ENCODE measurements around the gene HACL1.

The HACL1 gene

GRCh38 chr3:15601399-15602145 is at the start of gene HACL1, which contains the start of gene BTD:
HACL1 (minus strand) TSS chr3:15601569; CDS start chr3:15601463, 106 bp downstream.
BTD (plus strand) TSS chr3:15601745; CDS start chr3:15635440, 33,695 bp downstream.
- DNase-seq: peak; percentile 99

- no peak for DNase-seq
Observed at GRCh38 chr3:15649858-15650257, 48.5 kb upstream of the HACL1 start.

GRCh38 chr3:15649341-15649740 is 48.0 kb upstream of the HACL1 start:
- DNase-seq: no peak

GRCh38 chr3:15647611-15648167 is 46.3 kb upstream of the HACL1 start:
- peak; percentile 70 for DNase-seq

- DNase-seq: no peak
Observed at GRCh38 chr3:15646851-15647511, 45.6 kb upstream of the HACL1 start.

- no peak for DNase-seq
Observed at GRCh38 chr3:15645740-15646501, 44.6 kb upstream of the HACL1 start.

GRCh38 chr3:15645246-15645645 is 43.9 kb upstream of the HACL1 start:
- DNase-seq: no peak

GRCh38 chr3:15638891-15639262 is 37.5 kb upstream of the HACL1 start:
- no peak for DNase-seq

- no peak for DNase-seq
Observed at GRCh38 chr3:15638193-15638890, 37.0 kb upstream of the HACL1 start.

GRCh38 chr3:15637131-15637951 is 36.0 kb upstream of the HACL1 start:
- DNase-seq: no peak

GRCh38 chr3:15636028-15636709 is 34.8 kb upstream of the HACL1 start:
- DNase-seq: no peak

- no peak for DNase-seq
Observed at GRCh38 chr3:15635121-15635661, 33.8 kb upstream of the HACL1 start.

- no peak for DNase-seq
Observed at GRCh38 chr3:15634671-15635070, 33.3 kb upstream of the HACL1 start.

GRCh38 chr3:15633766-15634598 is 32.6 kb upstream of the HACL1 start:
- no peak for DNase-seq

GRCh38 chr3:15633159-15633558 is 31.8 kb upstream of the HACL1 start:
- no peak for DNase-seq

- no peak for DNase-seq
Observed at GRCh38 chr3:15632212-15632580, 30.8 kb upstream of the HACL1 start.

- DNase-seq: no peak
Observed at GRCh38 chr3:15631426-15632211, 30.2 kb upstream of the HACL1 start.

GRCh38 chr3:15630646-15631350 is 29.4 kb upstream of the HACL1 start:
- no peak for DNase-seq

Data from CD4-positive, alpha-beta T cell treated with Interleukin-17A for 1 hour (primary cell).